GM04503 (cell line): ENCODE measurements around the gene AOC2.
A peak's percentile ranks its signal among the peaks of the same experiment; 100 is the strongest.
"Not testable (repeated sequence)": the region's sequence is repeated elsewhere in the genome, so short reads cannot be mapped to it uniquely, and the experiment has no call there.

ENCODE experiments used
- DNase-seq: peaks from one replicate; pipeline ENCODE4 v3.0.0-alpha.2; 2012; ENCODE audit warnings: low read depth

Gene AOC2

GRCh38 chr17:42832213-42832933 lies 12.0 kb upstream of the AOC2 start:
- DNase-seq = no peak

DNA sequence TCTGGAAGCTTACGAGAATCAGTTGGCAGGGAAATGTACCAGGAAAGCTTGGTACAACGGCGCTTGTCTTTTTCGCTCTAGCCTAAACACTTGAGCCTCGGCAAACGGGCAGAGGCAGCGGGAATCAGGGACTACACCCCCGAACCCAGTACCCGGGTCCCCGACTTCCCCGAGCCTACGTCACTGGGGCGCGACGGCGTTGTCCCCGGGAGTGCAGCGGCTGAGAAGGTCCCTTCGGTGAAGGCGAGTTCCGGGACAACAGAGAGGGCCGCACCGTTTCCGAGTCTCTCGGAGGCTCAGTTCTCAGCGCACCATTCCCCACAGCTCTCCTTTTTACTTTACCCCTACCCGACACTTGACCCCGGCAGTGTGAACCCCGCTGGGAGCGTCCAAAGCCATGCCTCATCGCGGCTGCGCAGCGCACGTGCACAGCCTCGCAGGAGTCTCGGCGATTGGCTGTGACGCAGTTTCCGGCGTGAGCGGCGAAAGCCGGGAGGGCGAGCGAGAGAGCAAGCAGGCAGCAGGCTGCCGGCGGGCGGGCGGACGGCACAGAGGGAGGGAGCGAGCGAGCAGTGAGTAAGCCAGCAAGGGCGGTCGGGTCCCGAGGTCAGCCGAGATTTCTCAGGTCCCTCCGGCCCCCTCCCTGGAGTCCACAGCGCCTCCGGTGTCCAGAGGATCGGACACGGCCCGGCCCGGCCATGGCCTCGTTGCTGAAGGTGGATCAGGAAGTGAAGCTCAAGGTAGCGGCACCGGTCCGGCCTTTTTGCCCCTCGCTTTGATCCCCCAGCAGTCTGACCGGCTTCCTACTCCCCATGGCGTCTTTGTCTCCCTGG lies 11.2 kb upstream of the AOC2 start, which contains the start of gene PSME3:
Gene PSME3 (plus strand): TSS at position 464 of the 833 bp plus-strand sequence. CDS start 235 bp downstream, at position 699.
- DNase-seq = peak; percentile 68

- DNase-seq = no peak
Measured at GRCh38 chr17:42833767-42834422, 10.5 kb upstream of the AOC2 start.

DNA sequence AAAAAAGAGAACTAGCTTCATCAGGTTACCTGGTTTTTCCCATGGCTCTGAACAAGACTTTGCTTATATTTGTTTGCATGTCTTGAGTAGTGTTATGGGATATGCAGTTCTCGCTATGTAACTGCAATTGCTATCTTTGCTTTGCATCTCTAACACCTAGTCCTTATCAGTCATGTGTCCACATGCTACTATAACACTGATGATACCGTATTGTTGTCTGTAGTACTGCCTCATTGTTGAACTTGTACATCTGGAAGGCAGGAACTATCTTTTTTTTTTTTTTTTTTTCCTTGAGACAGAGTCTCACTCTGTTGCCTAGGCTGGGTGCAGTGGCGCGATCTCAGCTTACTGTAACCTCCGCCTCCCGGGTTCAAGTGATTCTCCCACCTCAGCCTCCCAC lies 8.6 kb upstream of the AOC2 start:
- DNase-seq = no peak

DNA sequence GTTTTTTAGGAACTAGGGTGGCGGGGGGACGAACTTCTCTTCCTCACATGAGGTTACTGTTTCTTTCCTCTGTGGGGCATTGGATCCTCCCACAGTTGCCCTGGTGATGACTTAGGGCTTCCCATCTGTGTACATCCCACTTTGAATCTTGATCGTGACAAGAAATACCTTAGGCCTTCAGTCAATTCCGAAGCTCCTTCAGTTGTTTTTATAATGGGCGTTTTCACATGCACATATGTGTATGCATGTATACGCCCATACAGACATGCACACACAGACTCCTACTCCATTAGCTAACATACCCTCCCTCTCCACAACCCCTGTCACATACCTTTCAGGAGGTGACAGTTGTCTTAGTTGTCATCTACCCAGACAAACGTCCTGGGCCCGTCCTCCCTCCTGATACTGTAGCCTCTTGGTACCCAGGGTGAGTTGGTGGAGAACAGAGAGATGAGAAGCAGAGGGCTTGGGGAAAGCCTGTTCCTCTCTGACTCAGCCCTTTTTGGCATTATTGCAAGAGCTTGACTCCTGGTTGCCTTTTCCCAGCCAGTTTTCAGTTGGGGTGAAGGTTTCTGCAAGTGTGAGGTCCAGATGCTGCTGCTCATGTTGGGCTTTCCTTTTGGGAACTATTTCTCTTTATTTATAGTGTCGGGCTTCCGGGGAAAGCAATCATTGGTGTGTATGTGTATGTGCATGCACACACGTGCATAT lies 2.2 kb upstream of the AOC2 start:
- no peak for DNase-seq

GRCh38 chr17:42843358-42843934 lies 934 bp upstream of the AOC2 start:
- DNase-seq = peak; percentile 15

- DNase-seq = no peak
Measured at GRCh38 chr17:42844761-42845555, 578 bp downstream of the AOC2 start.

DNA sequence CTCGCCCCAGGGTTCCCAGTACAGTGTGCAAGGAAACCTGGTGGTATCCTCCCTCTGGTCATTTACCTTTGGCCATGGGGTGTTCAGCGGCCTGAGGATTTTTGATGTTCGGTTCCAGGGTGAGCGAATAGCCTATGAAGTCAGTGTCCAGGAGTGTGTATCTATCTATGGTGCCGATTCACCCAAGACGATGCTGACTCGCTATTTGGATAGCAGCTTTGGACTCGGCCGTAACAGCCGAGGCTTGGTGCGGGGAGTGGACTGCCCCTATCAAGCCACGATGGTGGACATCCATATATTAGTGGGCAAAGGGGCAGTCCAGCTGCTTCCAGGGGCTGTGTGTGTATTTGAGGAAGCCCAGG lies 1.2 kb downstream of the AOC2 start:
- no peak for DNase-seq

GRCh38 chr17:42845918-42846593 lies 1.7 kb downstream of the AOC2 start:
- no peak for DNase-seq

DNA sequence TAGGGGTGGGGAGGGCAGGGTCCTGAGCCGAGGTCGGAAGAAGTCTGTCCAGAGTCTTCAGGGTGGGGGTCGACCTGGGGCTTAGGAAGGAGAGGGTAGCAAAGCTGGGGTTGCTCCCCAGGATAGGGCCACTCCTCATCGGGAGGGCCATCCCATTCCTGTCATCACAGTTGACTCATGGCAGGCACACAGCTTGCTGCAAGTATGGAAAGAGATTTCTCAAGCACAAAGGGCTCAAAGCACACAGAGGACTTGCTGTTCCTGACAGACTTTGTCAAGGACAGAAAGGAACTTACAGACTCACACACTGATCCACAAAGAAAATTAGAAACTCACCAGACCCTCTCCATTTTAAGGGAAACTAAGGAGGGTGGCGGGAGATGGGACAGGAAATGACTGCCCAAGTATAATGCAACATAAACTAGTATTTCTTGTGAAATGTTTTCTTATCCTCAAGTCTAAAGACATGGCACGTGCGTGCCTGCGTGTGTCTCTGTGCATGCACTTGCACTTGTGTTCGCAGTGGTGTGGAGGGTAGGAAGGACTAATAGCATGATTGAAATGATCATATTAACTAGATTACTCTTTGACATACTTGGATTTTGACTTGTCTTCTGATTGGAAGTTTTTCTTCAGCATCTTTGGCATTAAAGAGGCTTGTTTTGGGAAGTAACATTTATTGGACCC lies 2.4 kb downstream of the AOC2 start:
- DNase-seq = peak; percentile 12

DNA sequence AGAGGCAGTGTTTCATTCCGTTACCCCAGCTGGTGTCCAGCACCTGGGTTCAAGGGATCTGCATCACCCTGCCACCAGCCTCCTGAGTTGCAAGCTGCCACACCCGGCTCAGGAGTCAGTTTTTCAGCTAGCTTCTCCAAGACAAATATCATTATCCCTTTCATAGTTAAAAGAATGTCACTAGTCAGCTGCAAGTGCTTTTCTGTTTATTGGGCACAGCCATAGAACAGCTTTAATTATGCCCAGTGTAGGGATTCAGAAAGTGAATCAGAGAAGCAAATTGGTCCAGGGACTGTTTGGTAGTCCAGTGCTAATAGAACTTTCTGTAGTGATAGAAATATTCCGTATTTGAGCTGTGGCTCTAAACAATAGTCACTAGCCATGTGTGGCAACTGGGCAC lies 3.7 kb downstream of the AOC2 start:
- no peak for DNase-seq

GRCh38 chr17:42849031-42849430 lies 4.7 kb downstream of the AOC2 start:
- no peak for DNase-seq

DNA sequence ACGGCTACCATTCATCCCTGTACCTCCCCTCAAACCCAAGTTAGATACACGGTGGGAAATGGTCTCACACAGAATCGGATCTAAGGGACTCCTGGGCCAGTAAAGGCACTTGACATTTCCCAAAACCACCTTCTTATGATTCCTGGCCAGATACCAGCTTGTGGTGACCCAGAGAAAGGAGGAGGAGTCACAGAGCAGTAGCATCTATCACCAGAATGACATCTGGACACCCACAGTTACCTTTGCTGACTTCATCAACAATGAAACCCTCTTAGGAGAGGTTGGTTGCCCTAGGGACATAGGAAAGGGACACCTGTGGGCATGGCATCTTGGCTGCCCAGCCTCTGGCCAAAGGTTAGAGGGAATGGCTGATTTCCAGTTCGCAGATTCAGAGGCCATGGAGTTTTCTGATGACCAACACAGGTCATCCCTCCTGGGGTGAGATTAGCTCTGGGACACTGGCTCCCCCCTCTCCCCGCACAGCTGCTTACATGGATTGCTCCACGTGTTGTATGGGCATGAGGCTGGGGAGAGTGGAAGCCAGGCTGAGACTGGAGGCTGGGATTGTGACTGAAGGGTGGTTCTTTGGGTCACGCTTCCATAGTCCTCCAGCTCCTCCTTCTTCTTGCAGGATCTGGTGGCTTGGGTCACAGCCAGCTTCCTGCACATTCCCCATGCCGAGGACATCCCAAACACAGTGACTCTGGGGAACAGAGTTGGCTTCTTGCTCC lies 5.2 kb downstream of the AOC2 start:
- no peak for DNase-seq

DNA sequence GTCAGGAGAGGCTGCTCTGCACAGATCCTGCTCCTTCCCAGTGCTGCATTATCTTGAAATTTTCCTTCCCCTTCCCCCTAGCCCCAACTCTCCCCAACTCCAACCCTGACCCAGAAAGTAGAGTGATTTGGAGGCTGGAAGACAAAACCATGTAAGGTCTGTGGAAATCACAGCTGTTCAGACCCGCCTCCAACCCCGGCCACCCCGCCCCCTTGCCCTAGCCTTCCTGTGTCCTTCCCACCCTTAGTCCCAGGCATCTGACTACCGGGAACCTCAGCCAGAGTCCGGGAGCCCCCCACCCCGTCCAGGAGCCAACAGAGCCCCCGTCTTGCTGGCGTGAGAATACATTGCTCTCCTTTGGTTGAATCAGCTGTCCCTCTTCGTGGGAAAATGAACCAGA lies 6.6 kb downstream of the AOC2 start, which contains the start of gene AOC3:
Gene AOC3 (plus strand): TSS at position 246 of the 400 bp plus-strand sequence. CDS start 145 bp downstream, at position 391.
- no peak for DNase-seq

DNA sequence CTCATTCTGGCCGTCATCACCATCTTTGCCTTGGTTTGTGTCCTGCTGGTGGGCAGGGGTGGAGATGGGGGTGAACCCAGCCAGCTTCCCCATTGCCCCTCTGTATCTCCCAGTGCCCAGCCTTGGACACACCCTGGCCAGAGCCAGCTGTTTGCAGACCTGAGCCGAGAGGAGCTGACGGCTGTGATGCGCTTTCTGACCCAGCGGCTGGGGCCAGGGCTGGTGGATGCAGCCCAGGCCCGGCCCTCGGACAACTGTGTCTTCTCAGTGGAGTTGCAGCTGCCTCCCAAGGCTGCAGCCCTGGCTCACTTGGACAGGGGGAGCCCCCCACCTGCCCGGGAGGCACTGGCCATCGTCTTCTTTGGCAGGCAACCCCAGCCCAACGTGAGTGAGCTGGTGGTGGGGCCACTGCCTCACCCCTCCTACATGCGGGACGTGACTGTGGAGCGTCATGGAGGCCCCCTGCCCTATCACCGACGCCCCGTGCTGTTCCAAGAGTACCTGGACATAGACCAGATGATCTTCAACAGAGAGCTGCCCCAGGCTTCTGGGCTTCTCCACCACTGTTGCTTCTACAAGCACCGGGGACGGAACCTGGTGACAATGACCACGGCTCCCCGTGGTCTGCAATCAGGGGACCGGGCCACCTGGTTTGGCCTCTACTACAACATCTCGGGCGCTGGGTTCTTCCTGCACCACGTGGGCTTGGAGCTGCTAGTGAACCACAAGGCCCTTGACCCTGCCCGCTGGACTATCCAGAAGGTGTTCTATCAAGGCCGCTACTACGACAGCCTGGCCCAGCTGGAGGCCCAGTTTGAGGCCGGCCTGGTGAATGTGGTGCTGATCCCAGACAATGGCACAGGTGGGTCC lies 7.2 kb downstream of the AOC2 start:
- DNase-seq = not testable (repeated sequence)

- no peak for DNase-seq
Measured at GRCh38 chr17:42852351-42852750, 8.0 kb downstream of the AOC2 start.

GRCh38 chr17:42853004-42853403 lies 8.6 kb downstream of the AOC2 start:
- no peak for DNase-seq

DNA sequence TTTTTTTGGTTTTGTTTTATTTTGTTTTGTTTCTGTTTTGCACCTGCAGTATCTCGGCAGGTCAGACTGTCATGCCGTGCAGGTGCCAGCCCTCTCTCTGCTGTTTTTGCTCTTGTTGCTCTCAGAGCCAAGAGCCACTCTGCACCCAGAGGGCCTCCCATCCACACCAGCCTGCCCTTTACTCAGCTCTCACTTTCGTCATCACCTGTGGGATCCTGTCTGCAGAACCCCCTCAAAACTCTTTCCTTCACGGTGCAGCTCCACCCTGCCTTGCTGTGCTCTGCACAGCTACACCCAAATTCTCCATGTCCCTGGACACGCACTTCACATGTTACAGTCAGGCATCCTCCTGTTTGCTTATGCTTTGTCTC lies 9.2 kb downstream of the AOC2 start:
- DNase-seq = no peak
